Large intestine (tissue), 3 donors: ENCODE measurements around the gene CEP43. TPM values are rescaled to one million over a fixed set of nuclear protein-coding genes. Genes with fewer than 3 reads are reported as not detected.

ENCODE experiments used
- DNase-seq, 2 donors: peaks; one replicate each; pipeline versions ENCODE4 v3.0.0 to v3.0.0-alpha.2; 2013
- H3K27ac ChIP-seq: one replicate; pipeline ENCODE4 v1.5.1; 2013; ENCODE audit warnings: low read length
- H3K27me3 ChIP-seq: 2 replicates; pipeline ENCODE4 v1.6.1; 2013; ENCODE audit warnings: low read length; ENCODE audit not compliant: control insufficient read depth, insufficient read depth
- H3K36me3 ChIP-seq: 2 replicates; pipeline ENCODE4 v1.6.1; 2013; ENCODE audit warnings: low read length; ENCODE audit not compliant: control insufficient read depth, insufficient read depth
- H3K4me1 ChIP-seq: one replicate; pipeline ENCODE4 v1.6.1; 2013; ENCODE audit warnings: low read length; ENCODE audit not compliant: control insufficient read depth, insufficient read depth
- H3K4me3 ChIP-seq: one replicate; pipeline ENCODE4 v1.5.1; 2013; ENCODE audit warnings: low read length
- H3K9me3 ChIP-seq: one replicate; pipeline ENCODE4 v1.6.1; 2013; ENCODE audit warnings: mild to moderate bottlenecking, low read depth, low read length, moderate library complexity; ENCODE audit not compliant: control insufficient read depth
- WGBS: methylation state at CpG from one replicate; pipeline ENCODE4 v1.1.5; 2013; ENCODE audit warnings: low lambda C conversion rate; ENCODE audit not compliant: insufficient coverage; 5-methylcytosine and 5-hydroxymethylcytosine counted together
- polyA plus RNA-seq: library from polyadenylated mRNA; unstranded; fragments of 120-200 nt; gene quantifications from one replicate; pipeline ENCODE4 v1.2.1, GENCODE V29; 2013

The CEP43 gene
- polyA plus RNA-seq, 1 donor, result 40.9 TPM

- WGBS, result no CpG with 5 or more reads among the region's 52 CpGs
- DNase-seq, result peak in 1 of 2 donors; percentile 50
- peak overlapping the region; percentile 33 for H3K27ac ChIP-seq
- H3K36me3 ChIP-seq, result peaks cover 14% of the 10 kb centered on the region
- H3K9me3 ChIP-seq, result peaks cover 5% of the 10 kb centered on the region
- H3K4me1 ChIP-seq, result peaks cover 8% of the 10 kb centered on the region
- peak overlapping the region; percentile 85 for H3K4me3 ChIP-seq
- H3K27me3 ChIP-seq, result no peaks in the 10 kb centered on the region
Measured at GRCh38 chr6:166955121-166955864, 43.9 kb upstream of the CEP43 start.

DNA sequence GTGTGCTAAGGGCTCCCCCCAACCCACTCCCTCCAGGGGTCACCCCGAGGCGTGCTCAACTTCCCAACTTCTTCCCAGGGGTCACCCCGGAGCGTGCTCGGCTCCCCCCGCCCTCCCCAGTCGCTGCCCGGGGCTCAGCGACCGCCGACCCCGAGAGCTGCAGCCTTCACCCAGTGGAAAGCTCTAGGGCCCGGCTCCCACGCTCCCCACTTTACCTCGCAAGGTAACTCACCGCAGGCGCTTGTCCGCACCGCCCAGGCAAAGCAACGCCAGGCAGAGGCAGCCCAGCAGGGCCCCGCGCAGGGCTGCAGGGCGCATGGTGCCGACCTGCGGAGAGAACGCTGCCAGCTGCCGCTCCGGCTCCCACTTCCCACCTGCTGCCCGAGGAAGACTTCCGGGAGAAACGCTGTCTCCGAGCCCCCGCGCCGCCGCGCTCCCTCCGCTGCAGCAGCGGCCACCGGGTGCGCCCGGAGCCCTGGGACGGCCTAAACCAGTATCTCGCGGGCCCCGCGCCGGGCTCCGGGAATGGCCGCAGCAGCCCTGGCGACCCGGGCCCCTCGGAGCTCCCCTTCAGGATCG lies 43.2 kb upstream of the CEP43 start:
- no peaks in the 10 kb centered on the region for H3K27me3 ChIP-seq
- H3K4me1 ChIP-seq, result peaks cover 8% of the 10 kb centered on the region
- peak overlapping the region; percentile 85 for H3K4me3 ChIP-seq
- peaks cover 5% of the 10 kb centered on the region for H3K9me3 ChIP-seq
- peak in 1 of 2 donors; percentile 35 for DNase-seq
- WGBS, result no CpG with 5 or more reads among the region's 54 CpGs
- H3K36me3 ChIP-seq, result peaks cover 8% of the 10 kb centered on the region
- H3K27ac ChIP-seq, result peak overlapping the region; percentile 33

- Histone ChIP-seq H3K27ac (peak within 1 kb of the TSS; percentile 99), H3K36me3 (peaks cover 4% of the 10 kb centered on the region), H3K27me3 (no peaks in the 10 kb centered on the region), H3K9me3 (peaks cover 5% of the 10 kb centered on the region), H3K4me1 (peaks cover 8% of the 10 kb centered on the region), H3K4me3 (peak within 1 kb of the TSS; percentile 85)
- no CpG with 5 or more reads among the region's 71 CpGs for WGBS
- DNase-seq, result peak; percentile 91 to 95
Measured at GRCh38 chr6:166956444-166957086, 42.6 kb upstream of the CEP43 start, which contains the start of gene RNASET2. TSS of gene RNASET2 (minus strand) at chr6:166956550. CDS start at chr6:166956182, 368 bp downstream.

GRCh38 chr6:166957087-166957804 lies 42.0 kb upstream of the CEP43 start:
- no peaks in the 10 kb centered on the region for H3K36me3 ChIP-seq
- H3K4me1 ChIP-seq, result peaks cover 8% of the 10 kb centered on the region
- no peaks in the 10 kb centered on the region for H3K27me3 ChIP-seq
- H3K27ac ChIP-seq, result peak overlapping the region; percentile 99
- peak; percentile 58 to 88 for DNase-seq
- WGBS, result no CpG with 5 or more reads among the region's 26 CpGs
- peaks cover 7% of the 10 kb centered on the region for H3K9me3 ChIP-seq
- peak overlapping the region; percentile 85 for H3K4me3 ChIP-seq

DNA sequence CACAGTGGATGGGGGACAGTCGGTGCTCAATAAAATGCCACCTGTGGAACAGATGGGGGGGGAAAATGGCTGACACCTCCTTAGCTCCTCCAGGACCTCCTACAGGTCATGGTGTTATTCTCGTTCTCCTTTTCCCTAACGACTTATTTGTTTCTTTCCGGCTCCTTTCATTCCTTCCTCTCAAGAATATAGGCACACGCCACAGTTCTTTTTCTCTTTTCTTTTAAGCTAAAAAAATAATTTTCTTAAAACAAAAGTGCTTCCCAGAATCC lies 41.5 kb upstream of the CEP43 start:
- peaks cover 7% of the 10 kb centered on the region for H3K9me3 ChIP-seq
- 82% methylated on average over 2 of the region's 5 CpGs for WGBS
- no peak overlapping the region for H3K4me3 ChIP-seq
- no peak for DNase-seq
- peaks cover 8% of the 10 kb centered on the region for H3K4me1 ChIP-seq
- H3K36me3 ChIP-seq, result no peaks in the 10 kb centered on the region
- no peaks in the 10 kb centered on the region for H3K27me3 ChIP-seq
- peak overlapping the region; percentile 99 for H3K27ac ChIP-seq

DNA sequence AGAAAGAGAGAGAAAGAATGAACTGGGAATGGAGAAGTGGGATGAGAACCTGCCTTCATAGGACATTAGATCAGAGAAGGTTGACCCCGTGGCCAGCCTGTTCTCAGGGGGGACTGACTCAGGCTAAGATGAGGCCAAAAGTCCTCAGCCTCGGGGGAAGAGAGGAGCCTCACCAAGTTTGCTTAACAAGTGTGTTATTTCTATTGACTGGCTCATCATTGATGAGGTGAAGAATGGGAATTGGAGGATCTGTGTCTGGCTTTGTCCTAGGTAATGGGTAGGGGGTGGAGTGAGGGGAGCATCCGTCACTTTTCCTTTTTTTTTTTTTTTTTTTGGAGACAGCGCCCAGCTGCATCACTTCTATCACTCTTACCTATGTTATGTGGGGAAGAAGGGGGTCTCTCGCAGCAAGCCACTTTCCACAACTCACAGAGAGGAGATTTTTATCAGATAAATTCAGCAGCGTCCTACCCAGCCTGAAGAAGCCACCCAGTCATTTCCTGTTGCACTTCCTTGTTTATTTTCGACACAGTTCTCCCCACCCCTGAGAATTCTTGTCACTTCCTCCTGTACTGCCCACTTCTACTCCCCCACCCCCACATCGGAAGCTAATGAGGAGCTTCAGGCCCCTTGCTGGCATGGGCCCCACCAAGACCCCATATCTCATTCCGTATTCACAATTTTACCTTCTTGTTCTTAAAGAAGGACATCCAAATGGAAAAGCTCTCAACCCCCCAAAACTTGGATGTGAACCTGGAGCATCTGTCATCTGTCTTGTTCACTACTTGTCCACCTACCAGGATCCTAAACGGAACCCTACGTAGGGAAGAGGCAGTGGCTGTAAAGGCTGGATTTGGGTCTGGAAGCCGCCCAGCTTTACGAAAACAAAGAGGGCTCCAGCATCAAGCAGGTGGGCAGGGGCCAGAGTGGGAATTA lies 40.0 kb upstream of the CEP43 start:
- H3K4me1 ChIP-seq, result peaks cover 8% of the 10 kb centered on the region
- H3K27me3 ChIP-seq, result no peaks in the 10 kb centered on the region
- DNase-seq, result peak in 1 of 2 donors; percentile 18
- 100% methylated on average over 1 of the region's 13 CpGs for WGBS
- peaks cover 7% of the 10 kb centered on the region for H3K9me3 ChIP-seq
- H3K36me3 ChIP-seq, result no peaks in the 10 kb centered on the region
- H3K27ac ChIP-seq, result no peak overlapping the region
- H3K4me3 ChIP-seq, result no peak overlapping the region

DNA sequence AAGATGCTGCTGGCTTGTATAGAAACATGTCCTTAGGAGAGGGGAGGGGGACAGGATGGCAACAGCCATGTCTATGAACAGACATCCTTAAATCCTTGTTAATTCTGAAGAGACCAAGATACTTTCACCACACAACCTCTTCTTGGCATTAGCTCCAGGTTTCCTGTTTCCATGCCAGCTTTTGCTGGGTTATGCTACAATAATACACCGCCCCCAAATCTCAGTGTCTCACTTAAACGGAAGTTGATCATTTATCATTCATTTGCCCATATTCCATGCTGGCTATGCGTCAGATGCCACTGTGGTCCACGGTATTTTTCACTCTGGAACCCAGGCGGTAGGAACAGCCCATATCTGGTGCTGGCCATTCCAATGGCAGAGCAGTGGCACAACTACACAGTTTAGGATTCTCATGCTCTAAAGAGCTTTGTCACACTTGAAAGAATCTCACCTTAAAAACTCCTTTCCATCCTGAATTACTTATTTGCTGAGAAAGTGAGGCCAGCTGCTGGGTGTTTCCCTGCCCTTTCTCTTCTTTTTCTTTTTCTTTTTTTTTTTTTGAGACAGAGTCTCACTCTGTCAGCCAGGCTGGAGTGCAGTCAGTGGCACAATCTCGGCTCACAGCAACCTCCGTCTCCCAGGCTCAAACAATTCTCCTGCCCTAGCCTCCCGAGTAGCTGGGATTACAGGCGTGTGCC lies 39.1 kb upstream of the CEP43 start:
- Histone ChIP-seq H3K9me3 (peaks cover 7% of the 10 kb centered on the region), H3K27ac (no peak overlapping the region), H3K4me1 (peaks cover 8% of the 10 kb centered on the region), H3K36me3 (no peaks in the 10 kb centered on the region), H3K4me3 (no peak overlapping the region), H3K27me3 (no peaks in the 10 kb centered on the region)
- DNase-seq, result no peak
- WGBS, result no CpG with 5 or more reads among the region's 9 CpGs

GRCh38 chr6:166960609-166960978 lies 38.6 kb upstream of the CEP43 start:
- H3K27ac ChIP-seq, result no peak overlapping the region
- DNase-seq, result no peak
- H3K27me3 ChIP-seq, result no peaks in the 10 kb centered on the region
- peaks cover 8% of the 10 kb centered on the region for H3K4me1 ChIP-seq
- peaks cover 5% of the 10 kb centered on the region for H3K9me3 ChIP-seq
- H3K36me3 ChIP-seq, result no peaks in the 10 kb centered on the region
- no CpG with 5 or more reads among the region's 3 CpGs for WGBS
- H3K4me3 ChIP-seq, result no peak overlapping the region

GRCh38 chr6:166966268-166966667 lies 32.9 kb upstream of the CEP43 start:
- Histone ChIP-seq H3K4me1 (no peaks in the 10 kb centered on the region), H3K27me3 (no peaks in the 10 kb centered on the region), H3K9me3 (peaks cover 11% of the 10 kb centered on the region), H3K36me3 (no peaks in the 10 kb centered on the region), H3K27ac (no peak overlapping the region), H3K4me3 (no peak overlapping the region)
- WGBS, result no CpG with 5 or more reads among the region's 2 CpGs
- no peak for DNase-seq
